SK-N-SH (cell line): Measurements from ENCODE around the gene HNRNPAB. TPM values are rescaled to one million over a fixed set of nuclear protein-coding genes. Genes with fewer than 3 reads are reported as not detected.

Experiments
- CTCF ChIA-PET: fragments of 300-600, 350-600 bp; formaldehyde crosslinking; extraction: SDS; loops from one replicate; lab custom pipeline; 2021; lab: Yijun Ruan, JAX
- POLR2A ChIA-PET: fragments of 350-600 bp; sonication (Branson Sonifier 250); formaldehyde crosslinking; extraction: SDS; loops from one replicate; lab custom pipeline; 2020; ENCODE audit warnings: antibody characterized with exemption, inconsistent platforms; lab: Yijun Ruan, JAX
- DNase-seq: peaks from one replicate; pipeline ENCODE4 v3.0.0; 2012
- H2AFZ ChIP-seq: fragments of 200-600 bp; sonication (generic); 2 replicates; pipeline ENCODE4 v1.8.1; 2016; ENCODE audit warnings: antibody characterized with exemption, mild to moderate bottlenecking, low read depth
- H3F3A ChIP-seq: fragments of 200-600 bp; sonication (generic); replicated peaks from 2 replicates; pipeline ENCODE3; 2016; ENCODE audit warnings: antibody characterized with exemption, mild to moderate bottlenecking; ENCODE audit not compliant: insufficient read depth
- H3K27ac ChIP-seq, 2 experiments: fragments of 200-500 bp in 1 of 2; fragments of 200-600 bp in 1 of 2; sonication (Bioruptor generic) in 1 of 2; sonication (generic), shearing (Covaris generic) in 1 of 2; 2 replicates each; pipeline versions ENCODE4 v1.5.1 to v1.6.1; 2014 to 2016; ENCODE audit warnings: low read depth in 2 of 2, inconsistent platforms in 1 of 2, low read length in 1 of 2, mild to moderate bottlenecking in 1 of 2, mixed read lengths in 1 of 2
- H3K27me3 ChIP-seq: fragments of 200-600 bp; sonication (generic), shearing (Covaris generic); 2 replicates; pipeline ENCODE4 v1.6.1; 2016; ENCODE audit warnings: mixed run types; ENCODE audit not compliant: insufficient read depth
- H3K36me3 ChIP-seq, 2 experiments: fragments of 200-500 bp in 1 of 2; fragments of 200-600 bp in 1 of 2; sonication (Bioruptor generic) in 1 of 2; sonication (generic) in 1 of 2; replicated peaks in 1 of 2; 2 replicates each; pipeline versions ENCODE3 to v1.5.1; 2014 to 2016; ENCODE audit warnings: low read length in 1 of 2, mild to moderate bottlenecking in 1 of 2; ENCODE audit not compliant: insufficient read depth in 2 of 2, control insufficient read depth in 1 of 2
- H3K4me1 ChIP-seq, 2 experiments: fragments of 200-500 bp in 1 of 2; fragments of 200-600 bp in 1 of 2; sonication (Bioruptor generic) in 1 of 2; sonication (generic), shearing (Covaris generic) in 1 of 2; 2 replicates each; pipeline versions ENCODE4 v1.5.1 to v1.6.1; 2014 to 2016; ENCODE audit warnings: low read depth in 1 of 2, low read length in 1 of 2, mixed run types in 1 of 2; ENCODE audit not compliant: insufficient read depth in 2 of 2, control insufficient read depth in 1 of 2
- H3K4me2 ChIP-seq: fragments of 200-600 bp; sonication (generic), shearing (Covaris generic); 2 replicates; pipeline ENCODE4 v1.6.1; 2017; ENCODE audit warnings: mixed run types
- H3K4me3 ChIP-seq, 2 experiments: fragments of 200-500 bp in 1 of 2; fragments of 200-600 bp in 1 of 2; sonication (Bioruptor generic) in 1 of 2; sonication (generic), shearing (Covaris generic) in 1 of 2; 2 replicates each; pipeline versions ENCODE4 v1.5.1 to v1.8.1; 2014 to 2016; ENCODE audit warnings: low read depth in 2 of 2, inconsistent platforms in 1 of 2, low read length in 1 of 2, mild to moderate bottlenecking in 1 of 2, mixed read lengths in 1 of 2, moderate library complexity in 1 of 2
- H3K79me2 ChIP-seq: fragments of 200-600 bp; sonication (generic); 2 replicates; pipeline ENCODE4 v1.8.1; 2017; ENCODE audit warnings: mild to moderate bottlenecking; ENCODE audit not compliant: insufficient read depth
- H3K9ac ChIP-seq: fragments of 200-600 bp; sonication (generic); 2 replicates; pipeline ENCODE4 v1.6.1; 2017; ENCODE audit warnings: mixed run types
- H3K9me2 ChIP-seq: fragments of 200-600 bp; sonication (generic); 2 replicates; pipeline ENCODE4 v1.6.1; 2017; ENCODE audit warnings: mixed run types
- H3K9me3 ChIP-seq: fragments of 200-600 bp; sonication (generic); 2 replicates; pipeline ENCODE4 v1.6.1; 2017; ENCODE audit warnings: mixed run types, mild to moderate bottlenecking, moderate library complexity
- H4K20me1 ChIP-seq: fragments of 200-600 bp; sonication (generic); 2 replicates; pipeline ENCODE4 v1.6.1; 2017; ENCODE audit warnings: mild to moderate bottlenecking, mixed run types; ENCODE audit not compliant: insufficient read depth
- FOXJ3 ChIP-seq: sonication (generic); formaldehyde crosslinking; IDR thresholded peaks from 2 replicates; pipeline ENCODE4 v1.5.1; 2020; ENCODE audit warnings: mild to moderate bottlenecking, missing genetic modification reagents
- FOXM1 ChIP-seq: IDR thresholded peaks from 2 replicates; pipeline ENCODE4 v1.4.0; 2012; ENCODE audit warnings: low read depth, mild to moderate bottlenecking
- GABPA ChIP-seq: IDR thresholded peaks from 2 replicates; pipeline ENCODE4 v1.4.0; 2012; ENCODE audit warnings: low read depth, mild to moderate bottlenecking
- MEF2A ChIP-seq: IDR thresholded peaks from 2 replicates; pipeline ENCODE4 v1.4.0; 2012; ENCODE audit warnings: low read depth, borderline replicate concordance
- NRF1 ChIP-seq: IDR thresholded peaks from 2 replicates; pipeline ENCODE4 v1.6.1; 2012; ENCODE audit warnings: low read depth, mild to moderate bottlenecking, low read length
- PBX3 ChIP-seq: IDR thresholded peaks from 2 replicates; pipeline ENCODE4; 2012
- RAD21 ChIP-seq: IDR thresholded peaks from 2 replicates; pipeline ENCODE4 v1.6.1; 2012; ENCODE audit warnings: mild to moderate bottlenecking, low read length
- RCOR1 ChIP-seq: fragments of 150-350 bp; IDR thresholded peaks from 2 replicates; pipeline ENCODE4 v1.6.1; 2017; ENCODE audit warnings: antibody characterized with exemption, low read length
- RFX5 ChIP-seq: IDR thresholded peaks from 2 replicates; pipeline ENCODE4 v1.6.1; 2012; ENCODE audit warnings: mild to moderate bottlenecking, improper control_type of control experiment, low read length
- RXRA ChIP-seq: IDR thresholded peaks from 2 replicates; pipeline ENCODE4 v1.4.0; 2012; ENCODE audit warnings: low read depth, mild to moderate bottlenecking, borderline replicate concordance
- SIN3A ChIP-seq: IDR thresholded peaks from 2 replicates; pipeline ENCODE4 v1.6.1; 2012; ENCODE audit warnings: low read depth, mild to moderate bottlenecking, low read length, moderate library complexity, borderline replicate concordance
- SMC3 ChIP-seq: IDR thresholded peaks from 2 replicates; pipeline ENCODE4 v1.6.1; 2012; ENCODE audit warnings: low read depth, low read length, improper control_type of control experiment
- ZBTB33 ChIP-seq: IDR thresholded peaks from 2 replicates; pipeline ENCODE4 v1.4.0; 2012; ENCODE audit warnings: low read depth, borderline replicate concordance
- WGBS: methylation state at CpG from one replicate; pipeline ENCODE4 v1.1.6; 2017; ENCODE audit warnings: low lambda C conversion rate; 5-methylcytosine and 5-hydroxymethylcytosine counted together
- polyA plus RNA-seq, 3 experiments: library from polyadenylated mRNA; depleted of rRNA; stranded (reverse); fragments of >200 nt; gene quantifications; 2 replicates each; pipeline ENCODE4 v1.2.3, GENCODE V29; 2012

The HNRNPAB gene
- polyA plus RNA-seq, 1 of the 3 experiments (the other 2 are of a cell fraction) = 164 TPM

- WGBS = 97% methylated on average over 8 of the region's 8 CpGs
- CTCF ChIA-PET = interaction anchor here (0.6 to 0.9 kb wide), 2 partner anchors 20 to 25 kb away, joined by 3 read pairs; no protein-coding TSS in a partner anchor
- H4K20me1 ChIP-seq = peaks cover 86% of the 10 kb centered on the region
These were observed 5.2 kb downstream of the HNRNPAB start for GRCh38 chr5:178209334-178210072.

GRCh38 chr5:178210073-178210535, 5.8 kb downstream of the HNRNPAB start:
- Histone ChIP-seq H3K9me3 (no peaks in the 10 kb centered on the region), H3K9me2 (no peaks in the 10 kb centered on the region), H3F3A (peaks cover 7% of the 10 kb centered on the region), H3K4me2 (no peak overlapping the region), H3K4me3 (no peak overlapping the region), H3K27ac (no peak overlapping the region; a peak in 1 of 4 replicates), H3K36me3 (peaks cover 50 to 91% of the 10 kb centered on the region in 2 experiments), H2AFZ (no peak overlapping the region), H3K9ac (no peak overlapping the region), H4K20me1 (peaks cover 86% of the 10 kb centered on the region), H3K79me2 (peaks cover 76% of the 10 kb centered on the region), H3K4me1 (peaks cover 14 to 33% of the 10 kb centered on the region in 2 experiments), H3K27me3 (no peaks in the 10 kb centered on the region)
- CTCF ChIA-PET = no interaction called here
- POLR2A ChIA-PET = no interaction called here
- no peak for DNase-seq
- TF ChIP-seq PBX3 = no peak
- TF ChIP-seq RXRA = no peak
- TF ChIP-seq RCOR1 = no peak
- no peak for TF ChIP-seq GABPA
- WGBS = 95% methylated on average over 14 of the region's 18 CpGs

More at GRCh38 chr5:178209334-178210072, 5.2 kb downstream of the HNRNPAB start:
- Histone ChIP-seq H2AFZ (no peak overlapping the region), H3K9ac (no peak overlapping the region), H3K79me2 (peaks cover 82% of the 10 kb centered on the region), H3K36me3 (peaks cover 45 to 85% of the 10 kb centered on the region in 2 experiments), H3F3A (peaks cover 7% of the 10 kb centered on the region), H3K4me2 (no peak overlapping the region), H3K9me2 (no peaks in the 10 kb centered on the region), H3K4me1 (peaks cover 14 to 33% of the 10 kb centered on the region in 2 experiments), H3K9me3 (no peaks in the 10 kb centered on the region), H3K27me3 (no peaks in the 10 kb centered on the region), H3K4me3 (no peak overlapping the region), H3K27ac (no peak overlapping the region; a peak in 1 of 4 replicates)
- TF ChIP-seq SIN3A (no peak), NRF1 (no peak), PBX3 (no peak), RFX5 (no peak), RAD21 (no peak), MEF2A (no peak), FOXJ3 (no peak), FOXM1 (no peak), SMC3 (no peak), ZBTB33 (no peak), RXRA (no peak)
- POLR2A ChIA-PET = no interaction called here
- DNase-seq = no peak
